Kasumi-1 (cell line): ENCODE results near the gene INTS1.

Source experiments
- DNase-seq, 2 experiments: peaks; one replicate each; lab custom pipeline; 2025; lab: John Stamatoyannopoulos, UW

INTS1 gene

DNA sequence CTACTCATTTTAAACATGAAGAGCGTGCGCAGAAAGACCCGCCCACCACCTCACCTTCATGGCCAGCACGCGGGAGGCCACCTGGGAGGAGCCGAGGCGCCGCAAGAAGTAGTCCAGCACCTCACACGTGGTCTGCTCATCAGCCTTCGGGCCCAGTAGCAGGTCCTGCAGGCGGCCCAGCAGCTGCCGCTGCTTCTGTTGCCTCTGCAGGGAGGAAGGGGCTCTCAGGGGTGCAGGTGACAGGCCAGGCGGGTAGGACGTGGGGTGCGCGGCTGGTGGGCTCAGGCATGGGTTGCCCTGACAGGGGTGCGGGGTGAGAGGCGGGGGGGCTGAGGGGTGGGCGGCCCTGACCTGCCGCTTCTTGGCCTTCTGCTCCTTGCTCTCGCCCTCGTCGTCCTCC lies 17.6 kb downstream of the INTS1 start:
- no peak for DNase-seq

- DNase-seq, result no peak
Measured at GRCh38 chr7:1485156-1485555, 19.0 kb downstream of the INTS1 start.

- DNase-seq, result no peak
Measured at GRCh38 chr7:1484569-1484968, 19.6 kb downstream of the INTS1 start.

DNA sequence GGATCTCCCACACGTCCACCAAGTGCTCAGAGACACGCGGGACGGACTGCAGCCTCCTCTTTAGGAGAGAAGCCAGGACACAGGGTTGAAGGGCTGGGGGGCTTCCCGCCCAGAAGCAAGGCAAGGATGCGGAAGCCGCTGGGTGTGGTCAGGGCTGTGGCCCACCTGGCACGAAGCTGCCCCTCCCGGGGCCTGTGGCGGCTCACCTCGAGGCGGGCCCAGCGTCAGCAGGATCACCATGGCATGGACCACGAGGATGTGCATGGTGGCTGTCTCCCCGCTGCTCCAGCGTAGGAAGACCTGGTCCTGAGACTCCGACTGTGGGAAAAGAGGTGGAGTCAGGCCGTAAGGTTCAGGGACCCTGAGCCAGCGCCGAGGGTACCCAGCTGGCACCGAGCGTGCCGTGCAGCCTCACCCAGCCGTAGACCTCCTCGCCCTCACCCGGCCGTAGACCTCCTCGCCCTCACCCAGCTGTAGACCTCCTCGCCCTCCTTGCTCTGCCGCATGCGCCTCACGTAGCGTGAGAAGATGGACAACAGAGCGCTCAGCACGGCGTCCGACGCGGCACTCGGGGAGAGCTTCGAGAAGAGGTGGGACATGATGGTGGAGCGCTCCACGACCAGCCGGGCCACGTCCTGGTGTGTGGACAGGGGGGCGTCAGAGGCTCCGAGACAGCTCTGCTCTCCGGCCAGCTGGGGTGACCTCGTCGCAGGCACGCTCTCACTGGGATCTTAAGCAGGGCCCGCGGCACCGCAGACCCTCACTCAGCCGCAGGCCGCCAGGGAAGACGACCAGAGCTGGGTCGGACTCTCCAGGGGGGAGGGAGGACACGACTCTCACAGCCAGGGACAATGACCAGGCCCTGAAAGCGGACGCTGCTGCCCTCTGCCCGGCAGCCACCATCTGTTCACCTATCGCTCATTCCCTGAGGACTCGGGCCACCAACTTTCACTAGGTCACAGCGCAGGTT lies 20.4 kb downstream of the INTS1 start:
- DNase-seq, result no peak

- DNase-seq, result no peak
Measured at GRCh38 chr7:1483079-1483478, 21.1 kb downstream of the INTS1 start.

GRCh38 chr7:1481300-1481699 lies 22.9 kb downstream of the INTS1 start:
- DNase-seq, result no peak

DNA sequence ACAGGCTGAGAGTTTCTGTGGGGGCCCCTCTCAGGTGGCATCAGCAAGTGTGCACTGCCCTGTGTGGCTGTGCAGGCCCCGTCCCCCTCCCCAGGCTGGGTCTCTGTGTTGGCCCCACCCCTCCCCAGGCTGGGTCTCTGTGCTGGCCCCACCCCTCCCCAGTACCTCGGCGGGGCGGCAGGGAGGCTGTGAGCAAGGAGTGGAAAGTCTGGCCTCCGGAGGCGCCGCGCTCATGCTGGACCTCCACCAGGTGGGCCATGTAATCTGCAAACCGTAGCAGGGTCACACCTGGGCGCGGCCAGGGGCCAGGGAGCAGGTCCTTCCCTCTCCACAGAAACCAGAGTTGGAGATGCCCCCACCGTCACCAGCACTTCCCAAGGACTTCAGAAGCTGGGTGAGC lies 23.5 kb downstream of the INTS1 start:
- DNase-seq, result no peak

GRCh38 chr7:1479287-1479686 lies 24.9 kb downstream of the INTS1 start:
- no peak for DNase-seq

DNA sequence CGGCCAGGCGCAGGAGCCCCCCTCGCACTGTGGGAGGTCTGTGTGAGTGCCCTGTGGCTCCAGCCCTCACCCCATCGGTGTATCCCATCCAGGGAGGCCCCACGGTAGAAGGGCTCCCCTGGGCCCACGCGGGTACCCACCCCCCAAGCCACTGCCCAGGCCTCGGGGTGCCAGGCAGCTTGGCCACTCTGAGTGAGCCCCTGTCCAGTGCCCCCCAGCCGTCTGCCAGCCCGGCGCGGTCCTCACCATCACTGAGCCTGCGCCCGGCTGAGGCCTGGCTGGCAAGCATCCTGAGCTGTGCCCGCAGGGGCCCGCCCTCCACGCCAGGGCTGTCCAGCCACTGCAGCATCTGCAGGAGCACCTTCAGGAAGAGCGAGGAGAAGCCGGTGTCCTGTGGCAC lies 25.7 kb downstream of the INTS1 start:
- no peak for DNase-seq

DNA sequence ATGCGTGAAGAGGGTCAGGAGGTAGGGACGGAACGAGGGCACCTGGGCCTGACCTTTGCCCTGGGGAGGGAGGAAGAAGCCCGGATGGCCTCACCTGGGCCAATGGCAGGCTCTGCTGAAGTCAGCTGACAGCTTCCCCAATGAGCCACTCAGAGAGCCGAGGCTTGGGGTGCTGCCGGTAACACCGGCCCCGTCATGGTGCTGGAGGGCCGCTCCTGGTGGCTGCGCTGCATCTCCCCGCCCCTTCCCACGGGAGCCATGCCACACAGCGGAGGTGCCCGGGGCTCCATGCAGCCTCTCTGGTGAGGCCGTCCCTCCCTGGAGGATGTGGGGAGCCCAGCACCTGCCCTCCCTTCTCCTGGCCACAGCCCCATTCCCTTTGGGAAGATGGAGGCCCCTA lies 27.3 kb downstream of the INTS1 start:
- DNase-seq, result no peak

GRCh38 chr7:1475991-1476390 lies 28.2 kb downstream of the INTS1 start:
- DNase-seq, result no peak

GRCh38 chr7:1475393-1475792 lies 28.8 kb downstream of the INTS1 start:
- no peak for DNase-seq

- DNase-seq, result no peak
Measured at GRCh38 chr7:1474736-1475135, 29.5 kb downstream of the INTS1 start.

DNA sequence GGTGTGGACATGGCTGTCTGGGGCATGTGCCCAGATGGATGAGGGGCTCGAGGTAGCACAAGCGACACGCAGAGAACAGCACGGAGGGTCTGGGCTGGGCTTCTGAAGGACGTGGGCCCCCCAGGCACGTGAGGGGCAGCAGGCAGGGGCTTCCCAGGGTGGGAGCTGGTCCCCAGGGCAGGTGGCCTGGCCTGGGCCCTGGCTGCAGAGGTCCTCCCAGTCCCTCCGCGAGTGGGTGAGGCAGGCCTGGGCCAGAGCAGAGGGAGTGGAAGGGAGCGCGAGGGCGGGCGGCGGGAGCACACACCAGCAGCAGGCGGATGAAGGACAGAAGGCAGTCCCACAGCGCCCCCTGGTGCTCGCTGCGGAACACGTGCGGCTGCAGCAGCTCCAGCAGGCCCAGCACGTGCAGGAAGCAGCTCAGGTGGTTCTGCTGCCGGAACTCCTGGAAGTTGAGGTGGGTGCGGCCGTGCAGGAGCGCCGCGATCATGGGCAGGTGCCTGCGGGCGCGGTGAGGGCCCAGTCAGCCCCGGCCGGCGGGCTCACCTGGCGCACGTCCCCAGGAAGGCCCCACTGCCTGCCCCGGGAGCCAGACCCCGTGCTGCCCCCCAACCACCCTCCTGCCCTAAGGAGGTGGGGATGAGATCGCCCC lies 30.2 kb downstream of the INTS1 start:
- peak; percentile 29 to 66 for DNase-seq

DNA sequence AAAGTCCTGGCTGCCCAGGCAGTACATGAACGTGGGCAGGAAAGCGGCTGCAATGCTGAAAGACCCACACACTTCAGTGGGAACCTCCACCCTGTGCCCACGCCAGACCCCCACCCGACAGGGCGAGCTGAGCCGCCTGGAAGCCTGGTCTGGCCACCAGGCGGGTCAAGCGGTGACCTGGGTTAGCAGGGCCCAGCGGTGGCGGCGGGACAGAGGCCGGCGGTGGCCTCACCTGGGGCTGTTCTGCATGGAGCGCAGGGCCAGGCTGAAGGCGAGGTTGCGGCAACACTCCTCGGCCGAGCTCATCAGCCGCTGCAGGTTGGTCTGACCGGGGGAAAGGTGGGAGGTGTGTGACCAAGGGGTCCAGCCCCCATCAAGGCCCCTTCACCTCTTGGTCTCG lies 33.3 kb downstream of the INTS1 start:
- no peak for DNase-seq

GRCh38 chr7:1468643-1469298 lies 35.4 kb downstream of the INTS1 start:
- DNase-seq, result no peak

GRCh38 chr7:1468203-1468602 lies 36.0 kb downstream of the INTS1 start:
- DNase-seq, result no peak

- no peak for DNase-seq
Measured at GRCh38 chr7:1466524-1467271, 37.5 kb downstream of the INTS1 start.

GRCh38 chr7:1464694-1465093 lies 39.5 kb downstream of the INTS1 start:
- no peak for DNase-seq

DNA sequence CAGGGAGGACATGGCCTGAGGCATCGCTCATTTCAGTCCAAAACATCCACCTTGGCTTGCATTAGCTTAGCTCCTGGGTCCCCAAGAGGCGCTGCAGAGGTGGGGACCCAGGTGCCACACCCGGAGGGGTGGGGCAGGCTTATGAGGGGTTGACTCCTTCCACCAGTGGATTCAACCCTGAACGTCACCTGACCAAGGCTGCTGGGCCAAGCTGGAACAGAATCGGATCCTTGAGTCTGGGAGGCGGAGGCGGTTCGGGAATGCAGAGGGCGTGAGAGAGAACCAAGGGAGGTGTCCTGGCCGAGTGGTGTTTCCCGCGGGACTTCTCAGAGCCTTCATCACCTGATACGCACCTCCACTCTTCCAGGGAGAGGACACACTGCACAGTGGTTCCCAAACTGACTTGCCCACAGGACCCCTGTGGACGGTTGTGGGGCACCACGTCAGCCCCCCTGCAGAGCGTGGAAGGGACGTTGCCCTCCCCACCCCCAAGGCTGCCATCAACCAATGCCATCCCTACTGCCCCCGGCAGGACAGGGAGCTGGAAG lies 40.4 kb downstream of the INTS1 start:
- DNase-seq, result no peak

DNA sequence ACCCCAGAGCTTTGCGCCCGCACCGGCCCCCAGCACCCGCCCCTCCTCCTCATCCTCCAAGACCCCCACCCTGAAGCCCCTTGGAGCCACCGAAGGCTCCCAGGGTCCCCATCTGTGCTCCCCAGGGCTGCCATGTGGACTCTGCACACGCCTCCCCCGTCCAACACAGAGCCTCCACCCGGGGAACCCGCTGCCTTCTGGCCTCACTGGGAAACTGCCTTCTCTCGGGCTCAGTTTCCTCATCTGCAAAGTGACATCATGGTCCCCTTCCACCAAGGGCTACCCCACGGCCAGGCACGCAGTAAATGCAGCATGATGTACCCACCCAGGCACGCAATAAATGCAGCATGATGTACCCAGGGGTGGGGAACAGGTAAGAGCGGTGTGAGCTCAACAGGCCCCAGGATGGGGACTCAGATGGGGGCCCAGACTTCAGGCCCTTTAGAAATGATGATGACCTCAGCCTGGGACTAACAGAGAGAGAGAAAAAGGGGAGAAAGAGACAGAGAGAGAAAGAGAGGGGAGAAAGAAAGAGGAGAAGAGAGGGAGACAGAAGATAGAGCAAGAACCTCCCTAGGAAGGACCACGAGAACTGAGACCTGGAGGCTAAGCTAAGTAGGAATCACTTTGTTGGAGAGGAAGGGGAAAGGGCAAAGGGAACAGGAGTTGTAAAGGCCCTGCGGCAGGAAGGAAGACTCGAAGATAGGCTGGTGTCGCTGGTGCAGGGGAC lies 42.4 kb downstream of the INTS1 start:
- peak; percentile 20 to 47 for DNase-seq
